Neural progenitor cell (in vitro differentiated cells): ENCODE results near the gene SGCG. TPM values are rescaled to one million over a fixed set of nuclear protein-coding genes. Genes with fewer than 3 reads are reported as not detected.

Source experiments
- DNase-seq: peaks from one replicate; pipeline ENCODE4 v3.0.0-alpha.2; 2016; ENCODE audit warnings: low spot score
- H2AFZ ChIP-seq: fragments of 200-600 bp; sonication (generic); replicated peaks from 2 replicates; pipeline ENCODE4 v1.6.1; 2016; ENCODE audit warnings: antibody characterized with exemption
- H3F3A ChIP-seq: fragments of 200-600 bp; sonication (generic); 2 replicates; pipeline ENCODE4 v1.6.1; 2016; ENCODE audit warnings: antibody characterized with exemption, low read depth
- H3K27ac ChIP-seq: fragments of 200-600 bp; sonication (generic); 2 replicates; pipeline ENCODE4 v1.5.1; 2016; ENCODE audit warnings: mild to moderate bottlenecking
- H3K27me3 ChIP-seq: fragments of 200-600 bp; sonication (generic); 2 replicates; pipeline ENCODE4 v1.6.1; 2016; ENCODE audit warnings: mild to moderate bottlenecking, moderate library complexity
- H3K36me3 ChIP-seq: fragments of 200-600 bp; sonication (generic); 2 replicates; pipeline ENCODE4 v1.5.1; 2016
- H3K4me1 ChIP-seq: fragments of 200-600 bp; sonication (generic); 2 replicates; pipeline ENCODE4 v1.6.1; 2016; ENCODE audit warnings: mixed run types
- H3K4me2 ChIP-seq: fragments of 200-600 bp; sonication (generic); 2 replicates; pipeline ENCODE4 v1.6.1; 2016
- H3K4me3 ChIP-seq: fragments of 200-600 bp; sonication (generic); 2 replicates; pipeline ENCODE4 v1.5.1; 2016
- H3K79me2 ChIP-seq: fragments of 200-600 bp; sonication (generic); 2 replicates; pipeline ENCODE4 v1.6.1; 2016; ENCODE audit warnings: low read depth
- H3K9ac ChIP-seq: fragments of 200-600 bp; sonication (generic); 2 replicates; pipeline ENCODE4 v1.6.1; 2016
- H3K9me3 ChIP-seq: fragments of 200-600 bp; sonication (generic); 2 replicates; pipeline ENCODE4 v1.5.1; 2016; ENCODE audit warnings: low read depth
- H4K20me1 ChIP-seq: fragments of 200-600 bp; sonication (generic); 2 replicates; pipeline ENCODE4 v1.6.1; 2016; ENCODE audit warnings: low read depth
- H3K27ac Mint-ChIP-seq: 3 replicates; pipeline ENCODE4 v1.8.0; 2021; ENCODE audit warnings: mixed read lengths
- H3K27me3 Mint-ChIP-seq: 2 replicates; pipeline ENCODE4 v1.8.0; 2022; ENCODE audit warnings: low read depth, mild to moderate bottlenecking, inconsistent platforms, moderate library complexity, mixed read lengths; ENCODE audit not compliant: insufficient read depth
- H3K36me3 Mint-ChIP-seq: 3 replicates; pipeline ENCODE4 v1.8.0; 2021; ENCODE audit warnings: mixed read lengths
- H3K4me1 Mint-ChIP-seq: 3 replicates; pipeline ENCODE4 v1.8.0; 2021; ENCODE audit warnings: mixed read lengths
- H3K4me3 Mint-ChIP-seq: 3 replicates; pipeline ENCODE4 v1.8.0; 2021; ENCODE audit warnings: mild to moderate bottlenecking, moderate library complexity, mixed read lengths
- H3K9me3 Mint-ChIP-seq: 3 replicates; pipeline ENCODE4 v1.8.0; 2020; ENCODE audit warnings: mixed read lengths
- EZH2 ChIP-seq: fragments of 200-600 bp; sonication (generic); IDR thresholded peaks from 2 replicates; pipeline ENCODE4 v1.6.1; 2017; ENCODE audit warnings: antibody characterized with exemption, mild to moderate bottlenecking, moderate library complexity
- EZH2phosphoT487 ChIP-seq: fragments of 200-600 bp; sonication (generic); IDR thresholded peaks from 2 replicates; pipeline ENCODE4 v1.6.1; 2017; ENCODE audit warnings: antibody characterized with exemption
- total RNA-seq: library from RNA; depleted of rRNA; stranded (reverse); fragments of >200 nt; gene quantifications from 2 replicates; pipeline ENCODE4 v1.2.3, GENCODE V29; 2015; ENCODE audit warnings: low replicate concordance
- TF ChIP-seq, protein P1 (sequence below): fragments of 200-600 bp; sonication (generic); IDR thresholded peaks from 2 replicates; pipeline ENCODE4 v1.5.1; 2017; ENCODE audit warnings: antibody characterized with exemption, mild to moderate bottlenecking

Gene SGCG
- total RNA-seq, 1 donor from 2014 or later: 0.19 TPM

DNA sequence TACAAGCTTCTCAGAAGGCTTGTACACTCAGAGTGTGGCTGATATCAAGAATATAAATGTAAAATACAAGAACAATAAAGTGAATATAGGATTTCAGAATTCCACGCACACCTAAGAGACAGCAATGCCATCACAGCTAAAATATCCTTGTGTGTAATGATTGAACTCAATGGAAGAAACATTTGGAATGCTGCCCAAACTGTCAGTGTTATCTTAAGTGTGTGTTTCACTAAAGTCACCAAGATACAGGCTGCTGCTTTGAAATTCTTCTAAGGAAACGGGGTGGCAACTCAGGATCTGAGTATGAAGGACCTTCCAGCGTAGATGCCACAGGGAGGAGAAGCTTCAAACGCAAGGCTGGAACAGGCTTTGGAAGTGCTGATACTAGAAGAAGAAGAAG is 86.8 kb downstream of the SGCG start:
- no peak for DNase-seq
- no peaks in the 10 kb centered on the region for H3K79me2 ChIP-seq
- H3K27ac ChIP-seq: no peak overlapping the region
- no peaks in the 10 kb centered on the region for H3K27me3 Mint-ChIP-seq
- H3K4me3 Mint-ChIP-seq: no peak overlapping the region
- H3K27me3 ChIP-seq: no peaks in the 10 kb centered on the region
- H3K4me1 Mint-ChIP-seq: peaks cover 2% of the 10 kb centered on the region
- no peaks in the 10 kb centered on the region for H3K9me3 ChIP-seq
- H3F3A ChIP-seq: no peaks in the 10 kb centered on the region
- no peaks in the 10 kb centered on the region for H3K36me3 Mint-ChIP-seq
- no peaks in the 10 kb centered on the region for H3K4me1 ChIP-seq
- TF ChIP-seq, protein P1, sequence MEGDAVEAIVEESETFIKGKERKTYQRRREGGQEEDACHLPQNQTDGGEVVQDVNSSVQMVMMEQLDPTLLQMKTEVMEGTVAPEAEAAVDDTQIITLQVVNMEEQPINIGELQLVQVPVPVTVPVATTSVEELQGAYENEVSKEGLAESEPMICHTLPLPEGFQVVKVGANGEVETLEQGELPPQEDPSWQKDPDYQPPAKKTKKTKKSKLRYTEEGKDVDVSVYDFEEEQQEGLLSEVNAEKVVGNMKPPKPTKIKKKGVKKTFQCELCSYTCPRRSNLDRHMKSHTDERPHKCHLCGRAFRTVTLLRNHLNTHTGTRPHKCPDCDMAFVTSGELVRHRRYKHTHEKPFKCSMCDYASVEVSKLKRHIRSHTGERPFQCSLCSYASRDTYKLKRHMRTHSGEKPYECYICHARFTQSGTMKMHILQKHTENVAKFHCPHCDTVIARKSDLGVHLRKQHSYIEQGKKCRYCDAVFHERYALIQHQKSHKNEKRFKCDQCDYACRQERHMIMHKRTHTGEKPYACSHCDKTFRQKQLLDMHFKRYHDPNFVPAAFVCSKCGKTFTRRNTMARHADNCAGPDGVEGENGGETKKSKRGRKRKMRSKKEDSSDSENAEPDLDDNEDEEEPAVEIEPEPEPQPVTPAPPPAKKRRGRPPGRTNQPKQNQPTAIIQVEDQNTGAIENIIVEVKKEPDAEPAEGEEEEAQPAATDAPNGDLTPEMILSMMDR: no peak
- no peak for TF ChIP-seq EZH2phosphoT487
- no peak for TF ChIP-seq EZH2
- H3K4me3 ChIP-seq: no peak overlapping the region
- no peak overlapping the region for H3K9ac ChIP-seq
- H3K27ac Mint-ChIP-seq: no peak overlapping the region
- H2AFZ ChIP-seq: peak overlapping the region; percentile 28
- H3K9me3 Mint-ChIP-seq: no peaks in the 10 kb centered on the region
- H3K36me3 ChIP-seq: no peaks in the 10 kb centered on the region
- H4K20me1 ChIP-seq: no peaks in the 10 kb centered on the region
- H3K4me2 ChIP-seq: no peak overlapping the region

DNA sequence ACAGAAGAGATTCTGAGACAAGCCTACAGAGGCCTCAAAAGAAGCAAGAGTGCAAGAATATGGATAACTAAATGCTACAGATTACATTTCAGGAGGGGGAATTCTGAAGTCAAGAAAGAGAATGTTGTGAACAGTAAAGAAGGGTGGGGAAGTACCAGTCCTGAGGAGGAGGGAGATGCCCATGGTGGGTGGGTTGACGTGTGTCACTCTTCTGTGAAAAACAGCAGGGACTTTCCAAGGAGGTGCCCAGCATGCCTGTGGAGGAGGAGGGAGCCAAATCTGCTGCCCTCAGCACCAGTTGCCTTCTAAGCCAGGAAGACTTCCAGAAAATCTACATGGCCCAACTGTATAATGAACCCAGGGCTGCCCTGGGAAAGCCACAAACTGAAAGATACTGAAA is 87.7 kb downstream of the SGCG start:
- TF ChIP-seq EZH2: no peak
- TF ChIP-seq, protein P1: no peak
- TF ChIP-seq EZH2phosphoT487: no peak
- Histone ChIP-seq H4K20me1 (no peaks in the 10 kb centered on the region), H3K36me3 (no peaks in the 10 kb centered on the region), H3K9me3 (no peaks in the 10 kb centered on the region), H3K4me3 (no peak overlapping the region), H3K4me1 (no peaks in the 10 kb centered on the region), H3K4me2 (no peak overlapping the region), H3K9ac (no peak overlapping the region), H3K79me2 (no peaks in the 10 kb centered on the region), H3F3A (no peaks in the 10 kb centered on the region), H2AFZ (peak overlapping the region; percentile 28), H3K27me3 (no peaks in the 10 kb centered on the region), H3K27ac (no peak overlapping the region)
- Mint-ChIP-seq H3K4me1 (peaks cover 2% of the 10 kb centered on the region), H3K27ac (no peak overlapping the region), H3K4me3 (no peak overlapping the region), H3K9me3 (no peaks in the 10 kb centered on the region), H3K27me3 (no peaks in the 10 kb centered on the region), H3K36me3 (no peaks in the 10 kb centered on the region)
- DNase-seq: no peak

DNA sequence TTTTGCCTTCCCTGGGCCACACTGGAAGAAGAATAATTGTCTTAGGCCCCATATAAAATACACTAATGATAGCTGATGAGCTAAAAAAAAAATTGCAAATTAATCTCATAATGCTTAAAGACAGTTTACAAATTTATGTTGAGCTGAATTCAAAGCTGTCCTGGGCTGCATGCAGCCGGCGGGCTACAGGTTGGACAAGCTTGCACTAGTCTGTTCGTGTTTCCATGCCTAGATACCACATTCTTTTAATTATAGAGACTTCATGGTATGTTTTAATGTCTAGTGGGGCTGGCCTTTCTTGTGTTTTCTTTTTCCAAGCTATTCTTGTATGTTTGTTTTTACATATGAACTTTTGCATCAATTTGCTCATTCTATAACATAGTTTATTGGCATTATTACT is 90.6 kb downstream of the SGCG start:
- Mint-ChIP-seq H3K4me3 (no peak overlapping the region), H3K36me3 (no peaks in the 10 kb centered on the region), H3K27ac (no peak overlapping the region), H3K4me1 (peaks cover 2% of the 10 kb centered on the region), H3K27me3 (no peaks in the 10 kb centered on the region), H3K9me3 (no peaks in the 10 kb centered on the region)
- Histone ChIP-seq H3K9me3 (no peaks in the 10 kb centered on the region), H3K27ac (no peak overlapping the region), H4K20me1 (no peaks in the 10 kb centered on the region), H3K27me3 (no peaks in the 10 kb centered on the region), H2AFZ (no peak overlapping the region), H3K9ac (no peak overlapping the region), H3K4me3 (no peak overlapping the region), H3K36me3 (no peaks in the 10 kb centered on the region), H3K79me2 (no peaks in the 10 kb centered on the region), H3F3A (no peaks in the 10 kb centered on the region), H3K4me1 (no peaks in the 10 kb centered on the region), H3K4me2 (no peak overlapping the region)
- DNase-seq: no peak
- TF ChIP-seq, protein P1: no peak
- TF ChIP-seq EZH2: no peak
- no peak for TF ChIP-seq EZH2phosphoT487

DNA sequence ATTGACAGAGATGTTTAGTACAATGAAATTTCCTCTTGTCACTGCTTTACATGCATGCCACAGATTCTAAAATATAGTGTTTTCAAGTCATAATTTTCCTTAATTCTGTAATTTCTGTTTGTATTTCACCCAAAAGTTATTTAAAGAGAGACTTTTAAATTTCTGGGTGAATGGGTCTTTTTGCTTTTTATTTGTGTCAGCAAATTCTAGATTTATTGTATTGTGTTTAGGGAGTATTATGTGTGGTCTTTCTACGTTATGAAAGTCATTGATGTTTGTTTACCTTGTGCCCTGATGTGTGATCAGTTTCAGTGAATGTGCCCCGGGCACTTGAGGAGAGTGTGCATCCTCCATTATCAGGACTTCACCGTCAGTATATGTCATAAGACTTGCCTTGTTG is 92.7 kb downstream of the SGCG start:
- H3K4me3 Mint-ChIP-seq: no peak overlapping the region
- H3K27ac Mint-ChIP-seq: no peak overlapping the region
- H3K36me3 Mint-ChIP-seq: no peaks in the 10 kb centered on the region
- H3K9me3 Mint-ChIP-seq: no peaks in the 10 kb centered on the region
- H3K27me3 ChIP-seq: no peaks in the 10 kb centered on the region
- H3K27me3 Mint-ChIP-seq: no peaks in the 10 kb centered on the region
- H2AFZ ChIP-seq: no peak overlapping the region
- no peak overlapping the region for H3K9ac ChIP-seq
- H3K4me1 ChIP-seq: no peaks in the 10 kb centered on the region
- H3F3A ChIP-seq: no peaks in the 10 kb centered on the region
- H3K9me3 ChIP-seq: no peaks in the 10 kb centered on the region
- H3K36me3 ChIP-seq: no peaks in the 10 kb centered on the region
- H3K79me2 ChIP-seq: no peaks in the 10 kb centered on the region
- no peak overlapping the region for H3K4me2 ChIP-seq
- H3K4me3 ChIP-seq: no peak overlapping the region
- H4K20me1 ChIP-seq: no peaks in the 10 kb centered on the region
- no peak for DNase-seq
- no peaks in the 10 kb centered on the region for H3K4me1 Mint-ChIP-seq
- H3K27ac ChIP-seq: no peak overlapping the region
- TF ChIP-seq, protein P1: no peak
- TF ChIP-seq EZH2 (no peak), EZH2phosphoT487 (no peak)
